Neuronal stem cell (in vitro differentiated cells): ENCODE measurements around the gene OR10P1.
A peak's percentile ranks its signal among the peaks of the same experiment; 100 is the strongest.

ENCODE experiments used
- DNase-seq: peaks from one replicate; pipeline ENCODE4 v3.0.0-alpha.2; 2013; ENCODE audit warnings: low spot score
- H2AFZ ChIP-seq: one replicate; pipeline ENCODE4 v1.6.1; 2013; ENCODE audit warnings: mild to moderate bottlenecking, low read length, inconsistent platforms
- H2AK5ac ChIP-seq: 2 replicates; pipeline ENCODE4 v1.6.1; 2013; ENCODE audit warnings: low read depth, mild to moderate bottlenecking, inconsistent platforms, low read length, moderate library complexity, mixed read lengths
- H2BK120ac ChIP-seq: 2 replicates; pipeline ENCODE4 v1.6.1; 2013; ENCODE audit warnings: low read depth, mild to moderate bottlenecking, inconsistent platforms, low read length, moderate library complexity, mixed read lengths
- H2BK12ac ChIP-seq: one replicate; pipeline ENCODE4 v1.6.1; 2013; ENCODE audit warnings: low read length, inconsistent platforms
- H2BK15ac ChIP-seq: 2 replicates; pipeline ENCODE4 v1.6.1; 2013; ENCODE audit warnings: mild to moderate bottlenecking, low read length, inconsistent platforms, mixed read lengths
- H2BK5ac ChIP-seq: one replicate; pipeline ENCODE4 v1.6.1; 2013; ENCODE audit warnings: inconsistent platforms, mild to moderate bottlenecking, low read length, moderate library complexity
- H3K14ac ChIP-seq: one replicate; pipeline ENCODE4 v1.6.1; 2013; ENCODE audit warnings: low read length, inconsistent platforms
- H3K18ac ChIP-seq: 2 replicates; pipeline ENCODE4 v1.6.1; 2013; ENCODE audit warnings: low read length, inconsistent platforms
- H3K23ac ChIP-seq: 2 replicates; pipeline ENCODE4 v1.6.1; 2013; ENCODE audit warnings: low read depth, mild to moderate bottlenecking, mixed read lengths, low read length, inconsistent platforms; ENCODE audit not compliant: poor library complexity
- H3K27ac ChIP-seq: replicated peaks from 3 replicates; pipeline ENCODE4 v1.5.1; 2013; ENCODE audit warnings: low read length, inconsistent platforms
- H3K27me3 ChIP-seq, 3 experiments: 2 replicates each; pipeline ENCODE4 v1.6.1; 2013; ENCODE audit warnings: low read length in 3 of 3, mild to moderate bottlenecking in 2 of 3, inconsistent platforms in 1 of 3, low read depth in 1 of 3, mixed read lengths in 1 of 3, moderate library complexity in 1 of 3; ENCODE audit not compliant: control insufficient read depth in 3 of 3, insufficient read depth in 3 of 3
- H3K36me3 ChIP-seq, 2 donors: replicated peaks in 1 of 2; 2 replicates each; pipeline ENCODE4 v1.6.1; 2013; ENCODE audit warnings: low read length in 2 of 2; ENCODE audit not compliant: control insufficient read depth in 2 of 2, insufficient read depth in 2 of 2
- H3K4ac ChIP-seq: 2 replicates; pipeline ENCODE4 v1.6.1; 2013; ENCODE audit warnings: inconsistent platforms, mild to moderate bottlenecking, low read length, moderate library complexity
- H3K4me1 ChIP-seq, 2 donors: 1 replicate in 1 of 2; 2 replicates in 1 of 2; pipeline ENCODE4 v1.6.1; 2013; ENCODE audit warnings: low read length in 2 of 2, low read depth in 1 of 2; ENCODE audit not compliant: control insufficient read depth in 2 of 2, insufficient read depth in 1 of 2
- H3K4me2 ChIP-seq: one replicate; pipeline ENCODE4 v1.6.1; 2013; ENCODE audit warnings: mild to moderate bottlenecking, low read length, inconsistent platforms; ENCODE audit not compliant: insufficient read depth, poor library complexity, severe bottlenecking
- H3K4me3 ChIP-seq, 2 donors: 2 replicates each; pipeline ENCODE4 v1.5.1; 2013; ENCODE audit warnings: low read length in 2 of 2, mild to moderate bottlenecking in 2 of 2, inconsistent platforms in 1 of 2, moderate library complexity in 1 of 2
- H3K79me1 ChIP-seq: one replicate; pipeline ENCODE4 v1.6.1; 2013; ENCODE audit warnings: low read depth, mild to moderate bottlenecking, inconsistent platforms, low read length, moderate library complexity
- H3K9ac ChIP-seq: one replicate; pipeline ENCODE4 v1.6.1; 2013; ENCODE audit warnings: mild to moderate bottlenecking, low read depth, low read length, inconsistent platforms; ENCODE audit not compliant: poor library complexity
- H3K9me3 ChIP-seq, 2 donors: replicated peaks in 1 of 2; 2 replicates each; pipeline versions ENCODE3 to v1.6.1; 2013; ENCODE audit warnings: low read length in 2 of 2, mild to moderate bottlenecking in 2 of 2, inconsistent platforms in 1 of 2, low read depth in 1 of 2, mixed read lengths in 1 of 2, moderate library complexity in 1 of 2; ENCODE audit not compliant: control insufficient read depth in 2 of 2, insufficient read depth in 1 of 2
- H4K8ac ChIP-seq: one replicate; pipeline ENCODE4 v1.6.1; 2013; ENCODE audit warnings: low read depth, mild to moderate bottlenecking, inconsistent platforms, low read length, moderate library complexity
- H4K91ac ChIP-seq: one replicate; pipeline ENCODE4 v1.6.1; 2013; ENCODE audit warnings: low read length, low read depth, mild to moderate bottlenecking, inconsistent platforms; ENCODE audit not compliant: poor library complexity
- WGBS, 2 donors: extraction: QIAGEN DNeasy Blood & Tissue Kit; methylation state at CpG; one replicate each; pipeline ENCODE4 v1.1.7; 2013; ENCODE audit warnings: missing lambda C conversion rate in 2 of 2, mixed read lengths in 1 of 2; ENCODE audit not compliant: insufficient read length in 2 of 2, insufficient replicate concordance in 1 of 2; ENCODE audit errors: extremely low coverage in 2 of 2; 5-methylcytosine and 5-hydroxymethylcytosine counted together

Gene OR10P1

DNA sequence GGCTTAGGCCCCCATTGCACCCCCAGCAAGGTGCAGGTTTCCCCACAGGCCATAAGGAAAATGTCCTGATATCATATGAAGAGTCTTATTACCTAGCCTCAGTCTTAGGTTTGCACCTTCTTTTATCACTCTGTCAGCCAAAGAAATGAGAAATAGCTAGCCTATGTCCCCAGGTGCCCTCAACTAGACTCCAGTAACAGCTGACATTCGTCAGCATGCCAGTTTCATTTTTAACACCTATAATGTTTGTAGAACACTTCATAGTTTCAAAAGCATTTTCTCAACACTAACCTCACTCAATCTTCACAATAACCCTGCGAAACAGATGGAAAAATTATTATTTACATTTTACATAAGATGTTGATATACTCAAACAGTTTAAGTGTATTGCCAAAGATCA, 24.0 kb upstream of the OR10P1 start:
- H3K79me1 ChIP-seq: no peaks in the 10 kb centered on the region
- no peak overlapping the region for H4K91ac ChIP-seq
- H3K18ac ChIP-seq: no peak overlapping the region
- H3K27me3 ChIP-seq: no peaks in the 10 kb centered on the region
- no peak overlapping the region for H3K27ac ChIP-seq
- no peak overlapping the region for H2BK15ac ChIP-seq
- no peaks in the 10 kb centered on the region for H3K36me3 ChIP-seq
- H3K4me1 ChIP-seq: no peaks in the 10 kb centered on the region
- H4K8ac ChIP-seq: no peak overlapping the region
- H3K9ac ChIP-seq: no peak overlapping the region
- no peak overlapping the region for H3K23ac ChIP-seq
- H3K4me3 ChIP-seq: no peak overlapping the region
- H2AK5ac ChIP-seq: no peak overlapping the region
- WGBS, 2 donors: no CpG with 5 or more reads among the region's 2 CpGs
- H3K4ac ChIP-seq: no peak overlapping the region
- H2BK5ac ChIP-seq: no peak overlapping the region
- no peak overlapping the region for H3K14ac ChIP-seq
- H2BK120ac ChIP-seq: no peak overlapping the region
- H3K4me2 ChIP-seq: no peak overlapping the region
- no peak overlapping the region for H2BK12ac ChIP-seq
- DNase-seq: no peak
- peaks cover 0 to 11% of the 10 kb centered on the region in 2 donors for H3K9me3 ChIP-seq
- H2AFZ ChIP-seq: no peak overlapping the region

DNA sequence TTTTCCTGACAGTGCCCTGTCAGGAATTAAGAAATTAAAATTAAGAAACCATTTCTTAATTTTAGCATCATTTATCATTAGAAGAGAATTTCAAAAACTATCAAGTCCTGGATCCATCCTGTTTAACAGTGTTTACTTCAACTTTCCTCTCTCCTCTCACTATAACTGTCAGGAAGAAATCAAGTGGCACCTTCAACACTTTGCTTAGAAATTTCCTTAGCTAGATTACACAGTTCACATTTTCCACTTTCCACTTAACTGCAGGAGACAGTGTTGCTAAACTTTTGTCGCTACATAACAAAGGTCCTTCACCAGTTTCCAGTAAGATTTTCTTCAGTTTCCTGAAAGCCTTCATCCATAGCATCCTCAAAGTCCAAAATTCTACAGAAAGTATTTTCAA, 21.9 kb upstream of the OR10P1 start:
- H3K27me3 ChIP-seq: no peaks in the 10 kb centered on the region
- H4K8ac ChIP-seq: no peak overlapping the region
- H3K36me3 ChIP-seq: no peaks in the 10 kb centered on the region
- H3K4ac ChIP-seq: no peak overlapping the region
- H2AK5ac ChIP-seq: no peak overlapping the region
- no peaks in the 10 kb centered on the region for H3K4me1 ChIP-seq
- no peaks in the 10 kb centered on the region for H3K79me1 ChIP-seq
- H3K4me3 ChIP-seq: no peak overlapping the region
- H3K9me3 ChIP-seq: peaks cover 0 to 12% of the 10 kb centered on the region in 2 donors
- no peak overlapping the region for H3K18ac ChIP-seq
- no peak overlapping the region for H3K4me2 ChIP-seq
- H2BK120ac ChIP-seq: no peak overlapping the region
- no peak overlapping the region for H4K91ac ChIP-seq
- no peak overlapping the region for H2BK15ac ChIP-seq
- H3K14ac ChIP-seq: no peak overlapping the region
- no peak overlapping the region for H3K23ac ChIP-seq
- DNase-seq: no peak
- no peak overlapping the region for H2BK5ac ChIP-seq
- WGBS, 2 donors: no CpG with 5 or more reads among the region's 1 CpG
- no peak overlapping the region for H3K27ac ChIP-seq
- no peak overlapping the region for H2BK12ac ChIP-seq
- no peak overlapping the region for H3K9ac ChIP-seq
- no peak overlapping the region for H2AFZ ChIP-seq

DNA sequence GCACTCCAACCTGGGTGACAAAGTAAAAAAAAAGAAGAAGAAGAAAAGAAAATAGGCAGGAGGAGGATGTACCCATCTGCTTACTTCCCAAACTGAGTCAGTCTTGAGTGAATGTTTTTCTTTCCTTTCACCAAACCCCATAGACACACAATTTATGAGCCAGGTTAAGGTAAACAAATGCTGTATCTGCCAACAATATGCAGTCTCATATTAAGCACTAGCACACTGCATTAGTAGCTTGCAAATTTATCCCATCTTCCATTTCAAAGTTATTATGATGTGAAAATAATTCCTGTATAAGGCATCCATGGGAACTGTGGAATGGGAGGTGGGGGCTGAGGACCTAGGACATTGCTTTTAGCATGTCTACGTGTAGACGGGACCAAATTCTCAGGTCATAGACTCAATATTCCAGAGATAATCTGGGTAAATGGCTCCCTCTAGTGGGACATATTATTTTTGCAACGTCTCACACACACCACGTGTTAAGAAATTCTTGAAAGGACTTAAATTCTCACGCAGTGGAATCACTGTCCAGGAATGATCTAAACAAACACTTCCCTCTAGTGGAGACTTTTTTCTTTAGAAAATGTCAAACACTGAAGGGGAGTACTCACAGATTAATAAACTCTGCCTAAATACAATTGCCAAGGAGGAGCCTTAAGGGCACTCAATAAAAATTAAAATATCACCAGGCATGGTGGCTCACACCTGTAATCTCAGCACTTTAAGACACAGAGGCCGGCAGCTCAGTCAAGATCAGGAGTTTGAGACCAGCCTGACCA, 17.1 kb upstream of the OR10P1 start:
- Histone ChIP-seq H2BK5ac (no peak overlapping the region), H3K4me3 (no peak overlapping the region), H3K4me1 (no peaks in the 10 kb centered on the region), H3K14ac (no peak overlapping the region), H2BK120ac (no peak overlapping the region), H4K8ac (no peak overlapping the region), H3K27me3 (no peaks in the 10 kb centered on the region), H2BK15ac (no peak overlapping the region), H3K4me2 (no peak overlapping the region), H3K18ac (no peak overlapping the region), H3K79me1 (no peaks in the 10 kb centered on the region), H3K36me3 (no peaks in the 10 kb centered on the region), H2BK12ac (no peak overlapping the region), H3K23ac (no peak overlapping the region), H2AK5ac (no peak overlapping the region), H3K9me3 (peaks cover 0 to 12% of the 10 kb centered on the region in 2 donors), H4K91ac (no peak overlapping the region), H2AFZ (no peak overlapping the region), H3K27ac (no peak overlapping the region), H3K4ac (no peak overlapping the region), H3K9ac (no peak overlapping the region)
- WGBS, 2 donors: no CpG with 5 or more reads among the region's 6 CpGs
- peak; percentile 92 for DNase-seq

DNA sequence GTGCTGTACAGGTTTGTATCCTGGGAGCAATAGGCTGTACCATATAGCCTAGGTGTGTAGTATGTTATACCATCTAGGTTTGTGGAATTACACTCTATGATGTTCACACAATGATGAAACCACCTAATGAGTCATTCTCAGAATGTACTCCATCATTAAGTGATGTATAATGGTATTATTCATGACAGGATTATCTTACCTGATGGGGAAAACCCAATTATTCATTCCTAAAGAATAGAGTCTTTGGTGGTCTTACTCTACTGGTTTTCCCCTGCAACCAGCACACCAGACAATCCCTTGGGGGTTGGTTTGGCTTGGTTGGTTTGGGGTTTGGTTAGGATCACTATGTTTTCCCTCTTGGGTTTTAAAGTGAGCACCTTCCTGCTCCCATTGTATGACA, 12.6 kb upstream of the OR10P1 start:
- Histone ChIP-seq H3K4me2 (no peak overlapping the region), H3K18ac (no peak overlapping the region), H3K9me3 (no peaks in the 10 kb centered on the region), H4K91ac (no peak overlapping the region), H2BK5ac (no peak overlapping the region), H3K27ac (no peak overlapping the region), H3K23ac (no peak overlapping the region), H3K36me3 (no peaks in the 10 kb centered on the region), H4K8ac (no peak overlapping the region), H3K14ac (no peak overlapping the region), H3K9ac (no peak overlapping the region), H2AK5ac (no peak overlapping the region), H3K79me1 (no peaks in the 10 kb centered on the region), H3K4me3 (no peak overlapping the region), H2BK15ac (no peak overlapping the region), H2BK12ac (no peak overlapping the region), H3K4me1 (no peaks in the 10 kb centered on the region), H2AFZ (no peak overlapping the region), H3K27me3 (no peaks in the 10 kb centered on the region), H2BK120ac (no peak overlapping the region), H3K4ac (no peak overlapping the region)
- no peak for DNase-seq
